Measurements from ENCODE around the gene R3HCC1L.
"Not testable (repeated sequence)": the region's sequence is repeated elsewhere in the genome, so short reads cannot be mapped to it uniquely, and the experiment has no call there.

Gene R3HCC1L

DNA sequence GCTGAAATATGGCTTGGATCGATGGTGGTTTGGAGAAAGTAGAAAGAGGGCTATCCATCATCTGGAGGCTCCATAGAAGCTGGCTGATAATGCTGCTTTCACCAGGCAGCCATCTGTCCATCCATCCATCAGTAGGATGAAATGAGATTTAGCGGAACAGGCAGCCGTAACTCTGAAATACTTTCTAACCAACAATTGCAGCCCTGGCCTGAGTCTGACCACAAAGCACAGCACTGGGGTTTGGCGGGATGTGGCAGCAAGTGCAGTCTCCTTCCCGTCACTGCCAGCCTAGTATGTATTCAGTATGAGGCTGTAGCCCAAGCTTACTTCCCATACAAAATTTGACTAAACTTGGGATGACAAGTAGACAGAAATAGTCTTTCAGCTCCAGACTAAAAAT is 38.0 kb downstream of the R3HCC1L start:
- TF ChIP-seq GATA1 (IDR thresholded peaks at IDR 0.05; ENCODE audit: low read depth, low read length) (no peak), POLR2A (IDR thresholded peaks at IDR 0.05; ENCODE audit: low read length) (no peak)
- DNase-seq = no peak

DNA sequence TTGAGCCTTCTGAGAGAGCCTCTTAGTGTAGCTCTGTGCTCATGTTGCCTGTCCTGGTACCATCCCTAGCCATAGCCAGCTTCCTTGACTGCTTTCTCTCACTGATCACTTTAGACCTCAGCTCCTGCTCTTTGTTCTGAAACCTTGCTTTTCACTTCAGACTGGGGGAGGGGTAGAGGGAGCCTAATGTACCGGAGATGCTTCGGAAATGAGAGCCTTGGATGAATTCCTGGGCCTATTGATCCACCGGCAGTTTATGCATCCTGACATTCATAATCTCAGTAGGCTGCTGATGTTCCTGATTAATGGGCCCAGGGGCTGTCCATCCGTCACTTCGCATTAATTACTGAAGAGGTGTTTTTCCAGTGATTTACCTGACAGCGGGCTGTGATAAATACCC is 38.8 kb downstream of the R3HCC1L start:
- DNase-seq = no peak
- TF ChIP-seq POLR2A (IDR thresholded peaks at IDR 0.05; ENCODE audit: low read length) (no peak), GATA1 (IDR thresholded peaks at IDR 0.05; ENCODE audit: low read depth, low read length) (no peak)

DNA sequence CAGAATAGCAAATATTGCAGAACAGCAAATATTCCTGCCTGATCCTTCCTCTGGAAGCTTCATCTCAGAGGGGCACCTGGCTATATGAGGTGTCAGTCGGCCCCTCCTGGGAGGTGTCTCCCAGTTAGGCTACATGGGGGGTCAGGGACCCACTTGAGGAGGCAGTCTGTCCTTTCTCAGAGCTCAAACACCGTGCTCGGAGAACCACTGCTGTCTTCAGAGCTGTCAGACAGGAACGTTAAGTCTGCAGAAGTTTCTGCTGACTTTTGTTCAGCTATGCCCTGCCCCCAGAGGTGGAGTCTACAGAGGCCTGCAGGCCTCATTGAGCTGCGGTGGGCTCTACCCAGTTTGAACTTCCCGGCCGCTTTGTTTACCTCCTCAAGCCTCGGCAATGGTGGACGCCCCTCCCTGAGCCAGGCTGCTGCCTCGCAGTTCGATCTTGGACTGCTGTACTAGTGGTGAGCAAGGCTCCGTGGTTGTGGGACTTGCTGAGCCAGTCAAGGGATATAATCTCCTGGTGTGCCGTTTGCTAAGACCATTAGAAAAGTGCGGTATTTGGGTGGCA is 48.0 kb downstream of the R3HCC1L start:
- DNase-seq = not testable (repeated sequence)

DNA sequence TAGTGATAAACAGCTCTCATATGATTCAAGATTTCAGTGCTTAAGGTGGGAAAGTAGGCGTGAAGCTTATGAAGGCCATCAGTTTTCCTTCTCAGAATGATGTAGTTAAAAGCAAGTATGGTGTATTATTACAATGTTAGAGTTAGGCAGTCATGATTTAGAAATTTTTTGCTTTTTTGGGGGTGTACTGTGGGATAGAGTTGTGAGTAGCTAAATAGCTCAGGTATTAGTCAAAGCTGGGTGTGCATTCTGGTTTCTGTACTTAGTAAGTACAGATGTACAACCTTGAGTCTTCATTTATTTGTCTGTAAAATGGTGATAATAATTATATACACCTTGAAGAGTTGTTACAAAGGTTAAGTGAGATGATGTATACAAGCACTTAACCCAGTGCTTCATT is 52.2 kb downstream of the R3HCC1L start:
- no peak for DNase-seq

DNA sequence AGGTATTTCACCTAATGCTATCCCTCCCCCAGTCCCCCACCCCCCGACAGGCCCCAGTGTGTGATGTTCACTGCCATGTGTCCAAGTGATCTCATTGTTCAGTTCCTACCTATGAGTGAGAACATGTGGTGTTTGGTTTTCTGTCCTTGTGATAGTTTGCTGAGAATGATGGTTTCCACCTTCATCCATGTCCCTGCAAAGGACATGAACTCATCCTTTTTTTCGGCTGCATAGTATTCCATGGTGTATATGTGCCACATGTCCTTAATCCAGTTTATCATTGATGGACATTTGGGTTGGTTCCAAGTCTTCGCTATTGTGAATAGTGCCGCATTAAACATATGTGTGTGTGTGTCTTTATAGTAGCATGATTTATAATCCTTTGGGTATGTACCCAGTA is 56.3 kb downstream of the R3HCC1L start:
- not testable (repeated sequence) for DNase-seq

More for the DNA sequence above, 52.2 kb downstream of the R3HCC1L start:
- TF ChIP-seq GATA1 (IDR thresholded peaks at IDR 0.05; ENCODE audit: low read depth, low read length) = no peak
- TF ChIP-seq POLR2A (IDR thresholded peaks at IDR 0.05; ENCODE audit: low read length) = no peak

DNA sequence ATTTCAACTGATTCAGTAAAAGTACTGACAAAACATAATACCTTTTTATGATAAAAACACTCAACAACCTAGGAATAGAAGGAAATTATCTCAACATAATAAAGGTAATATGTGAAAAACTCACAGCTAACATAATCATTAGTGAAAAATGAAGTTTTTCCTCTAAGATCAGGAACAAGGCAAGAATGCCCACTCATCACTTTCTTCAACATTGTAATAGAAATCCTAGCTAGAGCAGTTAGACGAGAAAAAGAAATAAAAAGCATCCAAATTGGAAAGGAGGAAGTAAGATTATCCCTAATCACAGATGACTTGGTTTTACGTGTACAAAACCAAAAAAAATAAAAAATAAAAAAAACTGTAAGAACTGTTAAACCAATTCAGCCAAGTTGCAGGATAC is 58.6 kb downstream of the R3HCC1L start:
- TF ChIP-seq POLR2A (IDR thresholded peaks at IDR 0.05; ENCODE audit: low read length) = no peak
- DNase-seq = no peak

DNA sequence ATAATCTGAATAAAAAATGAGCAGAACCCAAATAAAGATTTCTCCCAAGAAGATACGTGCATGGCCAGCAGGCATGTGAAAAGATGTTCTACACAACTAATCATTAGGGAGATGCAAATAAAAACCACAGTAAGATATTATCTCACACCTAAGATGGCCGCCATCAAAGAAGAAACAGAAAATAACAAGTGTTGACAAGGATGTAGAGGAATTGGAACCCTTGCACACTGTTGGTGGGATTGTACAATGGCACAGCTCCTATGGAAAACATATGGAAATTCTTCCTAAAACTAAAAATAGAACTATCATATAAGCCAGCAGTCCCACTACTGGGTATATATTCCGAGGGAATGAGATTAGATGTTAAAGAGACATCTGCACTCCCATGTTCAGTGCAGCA is 60.2 kb downstream of the R3HCC1L start:
- no peak for DNase-seq
- TF ChIP-seq POLR2A (IDR thresholded peaks at IDR 0.05; ENCODE audit: low read length) (no peak), GATA1 (IDR thresholded peaks at IDR 0.05; ENCODE audit: low read depth, low read length) (no peak)

DNA sequence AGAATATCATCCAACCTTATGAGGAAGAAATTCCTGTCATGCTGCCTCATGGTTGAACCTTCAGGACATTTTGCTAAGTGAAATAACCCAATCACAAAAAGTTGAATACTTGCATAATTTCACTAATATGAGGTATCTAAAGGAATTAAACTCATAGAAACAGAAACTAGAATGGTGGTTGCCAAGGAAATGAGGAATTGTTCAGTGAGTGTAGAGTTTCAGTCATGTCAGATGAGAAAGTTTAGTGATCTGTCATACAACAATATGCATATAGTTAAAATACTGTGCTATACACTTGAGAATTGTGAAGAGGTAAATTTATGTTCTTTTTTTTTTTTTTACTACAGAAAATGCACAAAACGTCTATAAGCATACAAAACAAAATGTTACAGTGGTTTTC is 60.7 kb downstream of the R3HCC1L start:
- no peak for DNase-seq
- TF ChIP-seq POLR2A (IDR thresholded peaks at IDR 0.05; ENCODE audit: low read length) (no peak), GATA1 (IDR thresholded peaks at IDR 0.05; ENCODE audit: low read depth, low read length) (no peak)

DNA sequence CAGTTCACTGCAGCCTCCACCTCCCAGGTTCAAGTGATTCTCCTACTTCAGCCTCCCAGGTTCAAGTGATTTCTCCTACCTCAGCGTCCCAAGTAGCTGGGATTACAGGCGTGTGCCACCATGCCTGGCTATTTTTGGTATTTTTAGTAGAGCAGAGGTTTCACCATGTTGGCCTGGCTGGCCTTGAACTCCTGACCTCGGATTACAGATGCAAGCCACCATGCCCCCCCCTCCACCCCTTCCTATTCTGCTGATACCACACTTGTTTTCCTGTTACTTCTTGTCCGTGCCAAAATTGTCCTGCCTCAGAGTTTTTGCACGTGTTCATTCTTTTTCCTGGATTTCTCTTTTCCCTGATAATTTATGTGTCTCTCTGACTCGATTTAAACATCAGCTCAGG is 62.5 kb downstream of the R3HCC1L start:
- no peak for DNase-seq
- TF ChIP-seq POLR2A (IDR thresholded peaks at IDR 0.05; ENCODE audit: low read length) = no peak
- TF ChIP-seq GATA1 (IDR thresholded peaks at IDR 0.05; ENCODE audit: low read depth, low read length) = no peak

DNA sequence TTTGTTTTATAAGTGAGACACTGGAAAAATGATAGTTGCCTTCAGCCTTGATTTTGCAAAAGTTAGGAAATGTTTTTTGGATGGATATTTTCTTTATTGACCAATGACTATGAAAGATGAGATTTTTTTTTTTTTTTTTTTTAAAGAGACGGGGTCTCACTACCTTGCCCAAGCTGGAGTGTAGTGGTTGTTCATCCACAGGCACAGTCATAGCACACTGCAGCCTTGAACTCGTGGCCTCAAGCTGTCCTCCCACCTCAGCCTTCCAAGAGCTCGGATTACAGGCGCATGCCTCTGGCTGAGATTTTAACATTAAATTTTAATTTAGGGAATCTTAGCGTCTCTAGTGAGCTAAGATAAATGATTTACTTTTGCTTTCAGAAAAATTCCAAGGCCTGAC is 67.3 kb downstream of the R3HCC1L start:
- no peak for DNase-seq
- TF ChIP-seq POLR2A (IDR thresholded peaks at IDR 0.05; ENCODE audit: low read length) = no peak
- no peak for TF ChIP-seq GATA1 (IDR thresholded peaks at IDR 0.05; ENCODE audit: low read depth, low read length)

DNA sequence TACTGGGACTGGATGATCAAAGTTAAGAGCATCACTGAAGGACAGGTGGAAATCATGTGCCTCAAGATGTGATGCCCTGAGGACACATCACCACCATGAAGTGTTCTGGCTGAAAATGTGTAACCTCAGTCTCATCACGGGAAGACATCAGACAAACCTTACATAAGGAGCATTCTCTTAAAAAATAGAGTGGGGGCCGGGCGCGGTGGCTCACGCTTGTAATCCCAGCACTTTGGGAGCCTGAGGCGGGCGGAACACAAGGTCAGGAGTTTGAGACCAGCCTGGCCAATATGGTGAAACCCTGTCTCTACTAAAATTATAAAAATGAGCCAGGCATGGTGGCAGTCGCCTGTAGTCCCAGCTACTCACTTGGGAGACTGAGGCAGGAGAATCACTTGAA is 67.9 kb downstream of the R3HCC1L start:
- TF ChIP-seq POLR2A (IDR thresholded peaks at IDR 0.05; ENCODE audit: low read length) = no peak
- TF ChIP-seq GATA1 (IDR thresholded peaks at IDR 0.05; ENCODE audit: low read depth, low read length) = no peak
- DNase-seq = no peak

DNA sequence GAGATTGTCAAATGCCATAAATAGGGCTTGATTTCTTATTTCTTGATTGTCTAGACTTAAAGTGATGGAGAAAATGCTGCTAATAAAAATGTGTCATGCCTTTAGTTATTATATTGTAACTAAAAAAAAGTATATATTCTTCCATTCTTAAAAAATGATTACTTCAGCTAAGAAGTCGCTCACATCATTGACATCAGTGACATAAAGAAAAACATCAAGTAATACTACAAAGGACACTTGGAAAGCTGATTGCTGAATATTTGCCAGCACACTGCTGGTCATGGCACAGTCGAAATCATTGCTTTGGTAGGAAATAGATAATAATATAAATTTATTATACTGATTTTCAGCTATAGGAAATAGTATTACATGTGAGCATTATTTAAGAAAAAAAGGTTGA is 70.9 kb downstream of the R3HCC1L start:
- DNase-seq = no peak
- TF ChIP-seq POLR2A (IDR thresholded peaks at IDR 0.05; ENCODE audit: low read length) (no peak), GATA1 (IDR thresholded peaks at IDR 0.05; ENCODE audit: low read depth, low read length) (no peak)

DNA sequence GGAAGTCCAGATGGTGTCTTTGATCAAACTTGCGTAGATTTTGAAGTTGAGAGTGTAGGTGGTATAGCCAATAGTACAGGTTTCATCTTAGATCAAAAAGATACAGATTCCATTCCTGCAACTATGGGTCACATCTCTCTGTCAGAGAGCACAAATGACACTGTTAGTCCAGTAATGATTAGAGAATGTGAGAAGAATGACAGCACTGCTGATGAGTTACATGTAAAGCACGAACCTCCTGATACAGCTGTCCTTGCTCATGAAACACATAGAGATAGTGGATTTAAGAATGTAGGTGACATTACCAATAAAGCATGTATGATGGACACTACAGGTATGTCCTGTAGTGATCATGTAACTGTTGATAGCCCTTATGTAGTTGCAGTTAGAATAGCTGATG is 74.5 kb downstream of the R3HCC1L start:
- TF ChIP-seq GATA1 (IDR thresholded peaks at IDR 0.05; ENCODE audit: low read depth, low read length) (no peak), POLR2A (IDR thresholded peaks at IDR 0.05; ENCODE audit: low read length) (no peak)
- DNase-seq = no peak

DNA sequence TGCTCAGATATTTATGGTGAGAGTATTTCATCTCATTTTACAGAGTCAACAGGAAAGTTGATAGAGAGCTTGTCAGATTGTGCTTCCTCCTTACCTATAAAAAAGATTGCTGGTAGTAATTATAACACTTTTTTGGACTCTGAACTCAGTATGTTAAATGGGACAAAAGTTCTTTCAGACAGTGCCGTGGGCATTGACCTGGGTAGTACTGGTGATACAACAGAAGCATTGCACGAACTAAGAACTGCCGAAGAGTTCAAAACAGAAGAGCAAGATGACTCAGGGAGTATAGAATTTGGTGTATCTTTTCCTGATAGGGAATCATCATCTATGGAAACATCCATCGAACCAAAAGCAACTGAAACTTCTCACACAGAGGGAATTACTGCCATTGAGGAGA is 75.0 kb downstream of the R3HCC1L start:
- DNase-seq = no peak
- TF ChIP-seq POLR2A (IDR thresholded peaks at IDR 0.05; ENCODE audit: low read length) (no peak), GATA1 (IDR thresholded peaks at IDR 0.05; ENCODE audit: low read depth, low read length) (no peak)

DNA sequence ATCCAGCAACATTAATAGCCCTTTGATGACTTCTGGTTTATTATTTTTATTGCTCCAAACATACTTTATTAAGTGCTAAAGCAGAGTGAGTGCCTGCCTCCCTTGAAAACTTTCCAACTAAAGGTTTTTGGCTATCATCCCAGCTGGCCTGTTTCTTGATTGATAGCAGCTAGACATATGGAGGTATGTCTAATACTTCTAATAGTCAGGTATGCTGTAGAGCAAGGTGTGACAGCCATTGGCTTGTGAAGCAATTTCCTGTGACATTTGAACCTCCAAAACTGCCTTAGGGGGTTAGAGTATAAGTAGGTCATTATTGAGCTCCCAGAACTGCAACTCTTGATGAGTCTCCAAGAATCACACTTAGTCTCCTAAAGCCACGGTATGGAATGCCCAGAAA is 77.7 kb downstream of the R3HCC1L start:
- TF ChIP-seq GATA1 (IDR thresholded peaks at IDR 0.05; ENCODE audit: low read depth, low read length) (no peak), POLR2A (IDR thresholded peaks at IDR 0.05; ENCODE audit: low read length) (no peak)
- DNase-seq = no peak

DNA sequence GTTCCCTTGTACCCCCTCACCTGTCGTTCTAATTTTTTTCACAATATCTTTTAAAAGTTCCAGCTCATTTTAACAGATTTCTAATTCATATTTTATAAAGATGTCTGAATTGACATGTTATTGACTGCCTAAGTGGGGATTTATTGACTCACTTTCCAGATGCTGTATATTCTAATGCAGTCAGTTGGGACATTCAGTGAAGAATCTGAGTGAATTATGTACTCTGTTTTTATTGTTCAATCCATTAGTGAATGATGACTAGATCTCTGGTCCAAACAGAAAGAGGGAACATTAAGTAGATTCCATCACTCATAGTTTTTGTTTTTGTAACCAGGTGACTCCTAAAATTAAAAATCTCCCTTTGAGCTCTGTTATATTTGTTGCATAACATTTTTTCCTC is 79.3 kb downstream of the R3HCC1L start:
- DNase-seq = no peak
- TF ChIP-seq GATA1 (IDR thresholded peaks at IDR 0.05; ENCODE audit: low read depth, low read length) (no peak), POLR2A (IDR thresholded peaks at IDR 0.05; ENCODE audit: low read length) (no peak)

All from erythroblast (primary cell).